Ovary (tissue), 9 donors: ENCODE results near the gene C2CD4B. TPM values are rescaled to one million over a fixed set of nuclear protein-coding genes. Genes with fewer than 3 reads are reported as not detected.

Experiments
- DNase-seq, 5 donors: peaks; one replicate each; pipeline ENCODE4 v3.0.0-alpha.2; 2019 to 2020
- H3K27ac ChIP-seq, 2 donors: fragments of 200-600 bp; one replicate each; pipeline versions ENCODE4 v1.5.1 to v1.8.0; 2019 to 2022
- H3K27me3 ChIP-seq: fragments of 200-600 bp; one replicate; pipeline ENCODE4 v1.8.0; 2022
- H3K36me3 ChIP-seq: fragments of 200-600 bp; sonication (generic); one replicate; pipeline ENCODE4 v1.5.1; 2019
- H3K4me1 ChIP-seq: one replicate; pipeline ENCODE4 v1.8.1; 2013; ENCODE audit warnings: mild to moderate bottlenecking, moderate library complexity; ENCODE audit not compliant: insufficient read depth
- H3K4me3 ChIP-seq: fragments of 200-600 bp; sonication (generic); one replicate; pipeline ENCODE4 v1.5.1; 2017
- H3K9me3 ChIP-seq, 2 donors: fragments of 200-600 bp in 1 of 2; sonication (generic) in 1 of 2; one replicate each; pipeline versions ENCODE4 v1.5.1 to v1.8.1; 2013 to 2019; ENCODE audit warnings: mild to moderate bottlenecking in 1 of 2, moderate library complexity in 1 of 2
- CTCF ChIP-seq, 3 donors: fragments of 450-650 bp in 2 of 3; fragments of 200-600 bp in 1 of 3; IDR thresholded peaks; one replicate each; pipeline versions ENCODE4 v1.5.1 to v1.8.0; 2016 to 2022; ENCODE audit warnings: antibody characterized with exemption in 3 of 3, mild to moderate bottlenecking in 1 of 3
- EP300 ChIP-seq: sonication (generic); formaldehyde crosslinking; IDR thresholded peaks from one replicate; pipeline ENCODE4 v1.6.1; 2017; ENCODE audit warnings: antibody characterized with exemption
- POLR2A ChIP-seq: fragments of 450-650 bp; IDR thresholded peaks from one replicate; pipeline ENCODE4 v1.6.1; 2017; ENCODE audit warnings: antibody characterized with exemption, mild to moderate bottlenecking, moderate library complexity
- WGBS, 3 donors: extraction: QIAGEN DNeasy Blood & Tissue Kit in 1 of 3; methylation state at CpG; one replicate each; pipeline versions ENCODE4 v1.1.5 to v1.1.7; 2013 to 2017; 5-methylcytosine and 5-hydroxymethylcytosine counted together
- intact Hi-C, 4 donors: fragments of 100-400 bp; cut with DNase I; formaldehyde crosslinking; loops; one replicate each; pipeline versions ENCODE4 v1.11.0 to v1.15.1; 2022 to 2023
- polyA plus RNA-seq, 2 donors: library from polyadenylated mRNA; stranded (reverse); fragments of 200-250 nt in 1 of 2; fragments of 350-450 nt in 1 of 2; fragmentation: Illumina TruSeq in 1 of 2; extraction: RNeasy Lipid Tissue Mini Kit (QIAGEN cat#74804) in 1 of 2; gene quantifications; one replicate each; pipeline ENCODE4 v1.2.3, GENCODE V29; 2013 to 2014
- total RNA-seq, 7 donors: library from RNA; depleted of rRNA in 2 of 7; stranded (reverse); fragments of >200 nt in 2 of 7; fragmentation: NEBNext Ultra II Directional in 3 of 7; extraction: Animal tissue kit (Norgen Biotek cat#: 25700) in 3 of 7; gene quantifications; one replicate each; pipeline versions ENCODE4 v1.1.0 to v1.2.4, GENCODE V29; 2016 to 2023
- donor health status: DM: no; HTN: no; CAD: no; lungs with moderate emphysema.
- donor health status: DM: no; HTN: no; CAD: no.
- donor health status: Bipolar disorder and iron deficiency.
- donor health status: DM: yes; HTN: yes; CAD: no.
- donor health status: DM: no; HTN: no; CAD: no.
- donor health status: DM: yes; HTN: yes; CAD: no.

Gene C2CD4B
- total and polyA plus RNA-seq, 9 donors = 0.23 to 7.1 (median 1.5) TPM; not detected in 1

- Histone ChIP-seq H3K4me3 (no peak overlapping the region), H3K9me3 (no peaks in the 10 kb centered on the region), H3K4me1 (no peaks in the 10 kb centered on the region), H3K27ac (no peak overlapping the region), H3K36me3 (no peaks in the 10 kb centered on the region), H3K27me3 (no peaks in the 10 kb centered on the region)
- DNase-seq = no peak
- intact Hi-C loops = no loop called here
- TF ChIP-seq EP300 (no peak), POLR2A (no peak), CTCF (IDR thresholded peaks at IDR 0.05) (no peak)
These were observed 18.0 kb upstream of the C2CD4B start for GRCh38 chr15:62183130-62183529.

GRCh38 chr15:62173215-62173614 is 8.1 kb upstream of the C2CD4B start:
- intact Hi-C loops = no loop called here
- Histone ChIP-seq H3K4me1 (no peaks in the 10 kb centered on the region), H3K27me3 (no peaks in the 10 kb centered on the region), H3K36me3 (no peaks in the 10 kb centered on the region), H3K9me3 (no peaks in the 10 kb centered on the region), H3K4me3 (no peak overlapping the region), H3K27ac (no peak overlapping the region)
- WGBS, 3 donors = 72 to 80% (median 75%) methylated on average over 5 of the region's 5 CpGs
- peak in 1 of 5 donors; percentile 39 for DNase-seq
- TF ChIP-seq EP300 = no peak
- no peak for TF ChIP-seq POLR2A
- TF ChIP-seq CTCF (IDR thresholded peaks at IDR 0.05) = no peak

GRCh38 chr15:62171882-62172281 is 6.8 kb upstream of the C2CD4B start:
- Histone ChIP-seq H3K27ac (no peak overlapping the region), H3K27me3 (no peaks in the 10 kb centered on the region), H3K4me3 (no peak overlapping the region), H3K4me1 (no peaks in the 10 kb centered on the region), H3K9me3 (no peaks in the 10 kb centered on the region), H3K36me3 (no peaks in the 10 kb centered on the region)
- no peak for TF ChIP-seq CTCF (IDR thresholded peaks at IDR 0.05)
- TF ChIP-seq EP300 = no peak
- no peak for TF ChIP-seq POLR2A
- intact Hi-C loops = no loop called here
- no peak for DNase-seq
- WGBS, 3 donors = 57 to 73% (median 63%) methylated on average over 7 of the region's 7 CpGs

- H3K9me3 ChIP-seq = no peaks in the 10 kb centered on the region
- no peak overlapping the region for H3K4me3 ChIP-seq
- 64 to 73% (median 69%) methylated on average over 11 of the region's 11 CpGs for WGBS, 3 donors
- no peaks in the 10 kb centered on the region for H3K36me3 ChIP-seq
- DNase-seq = no peak
- intact Hi-C loops = no loop called here
- H3K27ac ChIP-seq = no peak overlapping the region
- peaks cover 4% of the 10 kb centered on the region for H3K4me1 ChIP-seq
- TF ChIP-seq POLR2A (no peak), EP300 (no peak), CTCF (IDR thresholded peaks at IDR 0.05) (no peak)
- no peaks in the 10 kb centered on the region for H3K27me3 ChIP-seq
These were observed 799 bp upstream of the C2CD4B start for GRCh38 chr15:62165793-62166375.
